ENCODE measurements around the gene FAM53B.

The FAM53B gene

GRCh38 chr10:124723826-124724225, 20.4 kb downstream of the FAM53B start:
- H3K36me3 ChIP-seq (ENCODE audit: insufficient read depth, low read depth, low read length) = no peaks in the 10 kb centered on the region
- peaks cover 9% of the 10 kb centered on the region for H3K4me1 ChIP-seq (ENCODE audit: insufficient read depth, low read length)
- no peak overlapping the region for H3K4me3 ChIP-seq (ENCODE audit: low read length)
- H3K27me3 ChIP-seq (ENCODE audit: insufficient read depth, low read length) = no peaks in the 10 kb centered on the region
- no peak overlapping the region for H3K9ac ChIP-seq (ENCODE audit: low read depth, low read length)
- H3K9me3 ChIP-seq (ENCODE audit: insufficient read depth, low read depth, low read length) = no peaks in the 10 kb centered on the region
- no peak overlapping the region for H3K27ac ChIP-seq (ENCODE audit: low read length)

- H3K36me3 ChIP-seq (ENCODE audit: insufficient read depth, low read depth, low read length) = no peaks in the 10 kb centered on the region
- no peaks in the 10 kb centered on the region for H3K27me3 ChIP-seq (ENCODE audit: insufficient read depth, low read length)
- no peak overlapping the region for H3K4me3 ChIP-seq (ENCODE audit: low read length)
- H3K27ac ChIP-seq (ENCODE audit: low read length) = no peak overlapping the region
- no peak overlapping the region for H3K9ac ChIP-seq (ENCODE audit: low read depth, low read length)
- peaks cover 9% of the 10 kb centered on the region for H3K4me1 ChIP-seq (ENCODE audit: insufficient read depth, low read length)
- no peaks in the 10 kb centered on the region for H3K9me3 ChIP-seq (ENCODE audit: insufficient read depth, low read depth, low read length)
These were observed 21.1 kb downstream of the FAM53B start for GRCh38 chr10:124722798-124723783.

GRCh38 chr10:124721330-124722045, 22.7 kb downstream of the FAM53B start:
- Histone ChIP-seq H3K9me3 (ENCODE audit: insufficient read depth, low read depth, low read length) (no peaks in the 10 kb centered on the region), H3K4me1 (ENCODE audit: insufficient read depth, low read length) (peaks cover 9% of the 10 kb centered on the region), H3K9ac (ENCODE audit: low read depth, low read length) (no peak overlapping the region), H3K4me3 (ENCODE audit: low read length) (no peak overlapping the region), H3K27ac (ENCODE audit: low read length) (no peak overlapping the region), H3K27me3 (ENCODE audit: insufficient read depth, low read length) (no peaks in the 10 kb centered on the region), H3K36me3 (ENCODE audit: insufficient read depth, low read depth, low read length) (no peaks in the 10 kb centered on the region)

GRCh38 chr10:124719213-124719851, 24.8 kb downstream of the FAM53B start:
- H3K36me3 ChIP-seq (ENCODE audit: insufficient read depth, low read depth, low read length) = no peaks in the 10 kb centered on the region
- H3K27ac ChIP-seq (ENCODE audit: low read length) = no peak overlapping the region
- H3K9me3 ChIP-seq (ENCODE audit: insufficient read depth, low read depth, low read length) = no peaks in the 10 kb centered on the region
- H3K27me3 ChIP-seq (ENCODE audit: insufficient read depth, low read length) = no peaks in the 10 kb centered on the region
- H3K4me3 ChIP-seq (ENCODE audit: low read length) = no peak overlapping the region
- H3K9ac ChIP-seq (ENCODE audit: low read depth, low read length) = no peak overlapping the region
- H3K4me1 ChIP-seq (ENCODE audit: insufficient read depth, low read length) = peaks cover 5% of the 10 kb centered on the region

GRCh38 chr10:124717911-124718741, 26.1 kb downstream of the FAM53B start:
- H3K36me3 ChIP-seq (ENCODE audit: insufficient read depth, low read depth, low read length) = no peaks in the 10 kb centered on the region
- no peak overlapping the region for H3K27ac ChIP-seq (ENCODE audit: low read length)
- H3K27me3 ChIP-seq (ENCODE audit: insufficient read depth, low read length) = no peaks in the 10 kb centered on the region
- H3K9me3 ChIP-seq (ENCODE audit: insufficient read depth, low read depth, low read length) = no peaks in the 10 kb centered on the region
- no peak overlapping the region for H3K4me3 ChIP-seq (ENCODE audit: low read length)
- peaks cover 5% of the 10 kb centered on the region for H3K4me1 ChIP-seq (ENCODE audit: insufficient read depth, low read length)
- no peak overlapping the region for H3K9ac ChIP-seq (ENCODE audit: low read depth, low read length)

DNA sequence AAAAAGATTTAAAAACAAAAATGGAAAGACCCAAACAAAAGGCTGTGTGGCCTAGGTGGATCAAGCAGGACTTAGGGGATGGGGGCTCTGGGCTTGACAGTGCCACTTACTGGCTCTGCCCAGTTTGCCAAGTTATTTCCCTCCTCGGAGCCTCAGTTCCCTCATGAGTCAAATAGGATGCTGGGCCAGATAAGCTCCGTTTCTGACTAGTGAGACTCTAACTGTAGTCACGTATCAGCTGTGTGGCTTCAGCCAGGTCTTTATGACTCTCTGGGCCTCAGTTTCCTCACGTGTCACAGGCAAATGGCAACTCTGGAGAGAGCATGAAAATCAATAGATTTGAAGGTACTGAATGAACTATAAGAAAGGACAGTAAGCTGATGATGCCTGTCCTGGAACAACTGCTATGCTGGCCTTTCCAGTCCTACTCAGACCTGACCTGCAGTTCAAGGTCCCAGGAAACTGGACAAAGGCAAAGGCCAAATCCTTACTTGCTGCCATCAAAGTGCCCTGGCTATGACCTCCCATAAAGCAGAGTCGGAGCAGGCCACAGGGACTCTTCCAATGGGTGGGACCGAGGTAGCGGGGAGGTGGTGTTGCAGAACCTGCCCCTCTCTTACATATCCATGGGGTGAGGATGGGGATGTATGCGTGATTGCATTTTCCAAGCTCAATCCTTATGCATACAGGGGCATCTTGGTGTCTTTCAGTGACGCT, 27.0 kb downstream of the FAM53B start:
- H3K9me3 ChIP-seq (ENCODE audit: insufficient read depth, low read depth, low read length) = no peaks in the 10 kb centered on the region
- H3K27me3 ChIP-seq (ENCODE audit: insufficient read depth, low read length) = no peaks in the 10 kb centered on the region
- H3K27ac ChIP-seq (ENCODE audit: low read length) = no peak overlapping the region
- peaks cover 5% of the 10 kb centered on the region for H3K4me1 ChIP-seq (ENCODE audit: insufficient read depth, low read length)
- H3K36me3 ChIP-seq (ENCODE audit: insufficient read depth, low read depth, low read length) = no peaks in the 10 kb centered on the region
- H3K9ac ChIP-seq (ENCODE audit: low read depth, low read length) = no peak overlapping the region
- no peak overlapping the region for H3K4me3 ChIP-seq (ENCODE audit: low read length)

DNA sequence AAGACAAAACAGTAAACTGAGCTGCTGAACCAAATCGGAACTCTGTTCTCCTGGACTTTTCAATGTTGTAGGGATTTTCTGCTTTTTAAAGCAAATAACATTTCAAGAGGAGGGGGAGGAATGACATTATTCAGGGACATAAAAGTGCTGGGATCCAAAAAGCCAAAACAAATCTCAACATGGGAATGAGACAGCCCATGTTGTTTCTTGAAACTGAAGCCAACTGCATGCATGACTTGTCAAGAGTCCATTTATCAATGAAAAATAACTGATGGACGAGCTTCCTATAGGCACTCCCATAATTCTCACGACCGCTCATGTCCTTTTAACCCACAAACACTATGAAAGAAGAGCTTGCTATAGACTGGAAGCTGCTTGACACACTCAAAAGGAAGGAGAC, 27.8 kb downstream of the FAM53B start:
- Histone ChIP-seq H3K27me3 (ENCODE audit: insufficient read depth, low read length) (no peaks in the 10 kb centered on the region), H3K27ac (ENCODE audit: low read length) (no peak overlapping the region), H3K9ac (ENCODE audit: low read depth, low read length) (no peak overlapping the region), H3K36me3 (ENCODE audit: insufficient read depth, low read depth, low read length) (no peaks in the 10 kb centered on the region), H3K4me3 (ENCODE audit: low read length) (no peak overlapping the region), H3K9me3 (ENCODE audit: insufficient read depth, low read depth, low read length) (no peaks in the 10 kb centered on the region), H3K4me1 (ENCODE audit: insufficient read depth, low read length) (peaks cover 5% of the 10 kb centered on the region)

- Histone ChIP-seq H3K36me3 (ENCODE audit: insufficient read depth, low read depth, low read length) (no peaks in the 10 kb centered on the region), H3K27ac (ENCODE audit: low read length) (no peak overlapping the region), H3K9ac (ENCODE audit: low read depth, low read length) (no peak overlapping the region), H3K27me3 (ENCODE audit: insufficient read depth, low read length) (no peaks in the 10 kb centered on the region), H3K9me3 (ENCODE audit: insufficient read depth, low read depth, low read length) (no peaks in the 10 kb centered on the region), H3K4me1 (ENCODE audit: insufficient read depth, low read length) (peaks cover 5% of the 10 kb centered on the region), H3K4me3 (ENCODE audit: low read length) (no peak overlapping the region)
These were observed 28.7 kb downstream of the FAM53B start for GRCh38 chr10:124715439-124715838.

DNA sequence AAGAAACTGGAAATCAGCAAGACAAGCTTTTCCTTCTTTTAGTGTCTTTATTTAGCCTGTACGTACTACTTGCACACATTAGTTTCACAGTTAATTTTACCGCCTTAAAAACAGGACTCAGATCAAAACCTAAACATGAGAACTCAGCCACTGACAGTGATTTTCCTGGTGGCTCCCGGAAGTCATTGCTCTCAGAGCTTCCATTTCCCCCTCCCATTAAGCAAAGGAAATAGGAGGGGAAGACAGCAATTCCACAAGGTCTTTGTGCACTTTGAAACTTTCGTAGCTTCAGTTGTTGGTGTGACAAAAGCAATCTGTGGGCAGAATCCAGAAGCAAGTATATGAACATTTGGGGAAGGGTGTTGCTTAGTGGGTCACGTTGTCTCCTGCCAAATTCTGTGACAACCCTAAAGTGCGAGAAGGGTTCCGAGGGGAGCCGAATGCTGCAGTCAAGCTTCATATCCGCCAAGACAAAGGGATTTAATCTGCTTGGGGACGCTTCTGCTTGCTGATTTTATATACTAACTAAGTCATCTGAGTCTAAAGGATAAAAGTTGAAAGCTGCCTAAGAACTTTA, 30.4 kb downstream of the FAM53B start:
- peaks cover 3% of the 10 kb centered on the region for H3K4me1 ChIP-seq (ENCODE audit: insufficient read depth, low read length)
- no peak overlapping the region for H3K4me3 ChIP-seq (ENCODE audit: low read length)
- no peak overlapping the region for H3K9ac ChIP-seq (ENCODE audit: low read depth, low read length)
- H3K9me3 ChIP-seq (ENCODE audit: insufficient read depth, low read depth, low read length) = no peaks in the 10 kb centered on the region
- no peak overlapping the region for H3K27ac ChIP-seq (ENCODE audit: low read length)
- H3K27me3 ChIP-seq (ENCODE audit: insufficient read depth, low read length) = no peaks in the 10 kb centered on the region
- H3K36me3 ChIP-seq (ENCODE audit: insufficient read depth, low read depth, low read length) = no peaks in the 10 kb centered on the region

- no peaks in the 10 kb centered on the region for H3K27me3 ChIP-seq (ENCODE audit: insufficient read depth, low read length)
- H3K4me1 ChIP-seq (ENCODE audit: insufficient read depth, low read length) = peaks cover 6% of the 10 kb centered on the region
These were observed 31.3 kb downstream of the FAM53B start for GRCh38 chr10:124712704-124713407.

More at GRCh38 chr10:124712704-124713407, 31.3 kb downstream of the FAM53B start:
- Histone ChIP-seq H3K9ac (ENCODE audit: low read depth, low read length) (no peak overlapping the region), H3K9me3 (ENCODE audit: insufficient read depth, low read depth, low read length) (no peaks in the 10 kb centered on the region), H3K36me3 (ENCODE audit: insufficient read depth, low read depth, low read length) (no peaks in the 10 kb centered on the region), H3K27ac (ENCODE audit: low read length) (no peak overlapping the region), H3K4me3 (ENCODE audit: low read length) (no peak overlapping the region)

Data from iPS-20b (cell line).